ENCODE results near the gene MRC2. TPM values are rescaled to one million over a fixed set of nuclear protein-coding genes. Genes with fewer than 3 reads are reported as not detected.

MRC2 gene
- total and polyA plus RNA-seq, 9 of the 15 experiments (the other 6 are each of a cell fraction or from before 2014, with no cell fraction given), result 0.28 to 11.5 (median 6.6) TPM

- no peak for FAIRE-seq
- no peaks in the 10 kb centered on the region for H3K9me1 ChIP-seq (ENCODE audit: control insufficient read depth, insufficient read depth, low read length)
- BruUV-seq (replicated peaks), result no TSS peak
- ChIA-PET POLR2A (interaction anchor here (0.8 to 1.5 kb wide), 2 partner anchors 9 to 10 kb away, joined by 3 to 6 read pairs; no protein-coding TSS in a partner anchor), CTCF (ENCODE audit: low intra/inter-chr PET ratio) (no interaction called here)
- H3K9me3 ChIP-seq (replicated peaks; ENCODE audit: control insufficient read depth, insufficient read depth, low read depth, low read length), result no peaks in the 10 kb centered on the region
- WGBS (ENCODE audit: insufficient coverage, low coverage, missing lambda C conversion rate), result 5% methylated on average over 16 of the region's 16 CpGs
- no peak overlapping the region for H3K27ac ChIP-seq (ENCODE audit: extremely low read depth, low read depth, low read length)
- no peak overlapping the region for H3K4me2 ChIP-seq (ENCODE audit: insufficient read depth, low read length)
- H3K4me3 ChIP-seq, result no peak overlapping the region
- H3K36me3 ChIP-seq (ENCODE audit: control insufficient read depth, insufficient read depth, low read length), result no peaks in the 10 kb centered on the region
- peak overlapping the region; percentile 49; the same call in 1 of the 2 replicates for H2AFZ ChIP-seq (ENCODE audit: low read depth, low read length)
- intact Hi-C loops (cut with micrococcal nuclease), result no loop called here
- no peak overlapping the region; a peak in 1 of 4 replicates for H3K9ac ChIP-seq (ENCODE audit: insufficient read depth in 1 of 2, low read depth in 2 of 2, low read length in 2 of 2)
- in situ Hi-C loops (cut with MboI), result loop anchor here (25.0 kb wide), 1 partner anchor 238 kb away; the partner anchor contains the start of gene TANC2
- no peaks in the 10 kb centered on the region for H3K79me2 ChIP-seq (ENCODE audit: control insufficient read depth, insufficient read depth, low read length)
- ATAC-seq, result peak; percentile 70
- DNase-seq (ENCODE audit: extremely low read depth in 1 of 4, low spot score in 3 of 4), result no peak
- no peaks in the 10 kb centered on the region for H4K20me1 ChIP-seq (replicated peaks; ENCODE audit: control insufficient read depth, insufficient read depth, low read length)
- H3K27me3 ChIP-seq (ENCODE audit: control insufficient read depth in 2 of 2, insufficient read depth in 2 of 2, low read length in 2 of 2), result peaks cover 9 to 38% of the 10 kb centered on the region in 2 experiments; a peak in 3 of 5 replicates
- no peaks in the 10 kb centered on the region; a peak in 2 of 5 replicates for H3K4me1 ChIP-seq (replicated peaks in 1 of 2; ENCODE audit: control insufficient read depth in 2 of 2, insufficient read depth in 2 of 2, low read length in 2 of 2)
- no peak for TF ChIP-seq ZNF696 (CRISPR knock-in tag; conservative IDR thresholded peaks at IDR 0.05)
- TF ChIP-seq, protein P1, sequence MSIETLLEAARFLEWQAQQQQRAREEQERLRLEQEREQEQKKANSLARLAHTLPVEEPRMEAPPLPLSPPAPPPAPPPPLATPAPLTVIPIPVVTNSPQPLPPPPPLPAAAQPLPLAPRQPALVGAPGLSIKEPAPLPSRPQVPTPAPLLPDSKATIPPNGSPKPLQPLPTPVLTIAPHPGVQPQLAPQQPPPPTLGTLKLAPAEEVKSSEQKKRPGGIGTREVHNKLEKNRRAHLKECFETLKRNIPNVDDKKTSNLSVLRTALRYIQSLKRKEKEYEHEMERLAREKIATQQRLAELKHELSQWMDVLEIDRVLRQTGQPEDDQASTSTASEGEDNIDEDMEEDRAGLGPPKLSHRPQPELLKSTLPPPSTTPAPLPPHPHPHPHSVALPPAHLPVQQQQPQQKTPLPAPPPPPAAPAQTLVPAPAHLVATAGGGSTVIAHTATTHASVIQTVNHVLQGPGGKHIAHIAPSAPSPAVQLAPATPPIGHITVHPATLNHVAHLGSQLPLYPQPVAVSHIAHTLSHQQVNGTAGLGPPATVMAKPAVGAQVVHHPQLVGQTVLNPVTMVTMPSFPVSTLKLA (conservative IDR thresholded peaks at IDR 0.05), result peak; percentile 19 to 40; a peak in 1 of 4 replicates
- TF ChIP-seq RAD51 (IDR thresholded peaks at IDR 0.05; ENCODE audit: borderline replicate concordance, low read depth), result 0 out of 2 replicates have a peak, but pooled peaks have one; percentile 13
- TF ChIP-seq, protein P2, sequence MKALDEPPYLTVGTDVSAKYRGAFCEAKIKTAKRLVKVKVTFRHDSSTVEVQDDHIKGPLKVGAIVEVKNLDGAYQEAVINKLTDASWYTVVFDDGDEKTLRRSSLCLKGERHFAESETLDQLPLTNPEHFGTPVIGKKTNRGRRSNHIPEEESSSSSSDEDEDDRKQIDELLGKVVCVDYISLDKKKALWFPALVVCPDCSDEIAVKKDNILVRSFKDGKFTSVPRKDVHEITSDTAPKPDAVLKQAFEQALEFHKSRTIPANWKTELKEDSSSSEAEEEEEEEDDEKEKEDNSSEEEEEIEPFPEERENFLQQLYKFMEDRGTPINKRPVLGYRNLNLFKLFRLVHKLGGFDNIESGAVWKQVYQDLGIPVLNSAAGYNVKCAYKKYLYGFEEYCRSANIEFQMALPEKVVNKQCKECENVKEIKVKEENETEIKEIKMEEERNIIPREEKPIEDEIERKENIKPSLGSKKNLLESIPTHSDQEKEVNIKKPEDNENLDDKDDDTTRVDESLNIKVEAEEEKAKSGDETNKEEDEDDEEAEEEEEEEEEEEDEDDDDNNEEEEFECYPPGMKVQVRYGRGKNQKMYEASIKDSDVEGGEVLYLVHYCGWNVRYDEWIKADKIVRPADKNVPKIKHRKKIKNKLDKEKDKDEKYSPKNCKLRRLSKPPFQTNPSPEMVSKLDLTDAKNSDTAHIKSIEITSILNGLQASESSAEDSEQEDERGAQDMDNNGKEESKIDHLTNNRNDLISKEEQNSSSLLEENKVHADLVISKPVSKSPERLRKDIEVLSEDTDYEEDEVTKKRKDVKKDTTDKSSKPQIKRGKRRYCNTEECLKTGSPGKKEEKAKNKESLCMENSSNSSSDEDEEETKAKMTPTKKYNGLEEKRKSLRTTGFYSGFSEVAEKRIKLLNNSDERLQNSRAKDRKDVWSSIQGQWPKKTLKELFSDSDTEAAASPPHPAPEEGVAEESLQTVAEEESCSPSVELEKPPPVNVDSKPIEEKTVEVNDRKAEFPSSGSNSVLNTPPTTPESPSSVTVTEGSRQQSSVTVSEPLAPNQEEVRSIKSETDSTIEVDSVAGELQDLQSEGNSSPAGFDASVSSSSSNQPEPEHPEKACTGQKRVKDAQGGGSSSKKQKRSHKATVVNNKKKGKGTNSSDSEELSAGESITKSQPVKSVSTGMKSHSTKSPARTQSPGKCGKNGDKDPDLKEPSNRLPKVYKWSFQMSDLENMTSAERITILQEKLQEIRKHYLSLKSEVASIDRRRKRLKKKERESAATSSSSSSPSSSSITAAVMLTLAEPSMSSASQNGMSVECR (CRISPR knock-in tag; IDR thresholded peaks at IDR 0.05), result peak; percentile 40; the same call in 1 of the 2 replicates
Observed at GRCh38 chr17:62724398-62725146, 97.1 kb downstream of the MRC2 start.

Data from K562 (cell line).